TTC549 (cell line): Measurements from ENCODE around the gene BTN1A1.
"Not testable (repeated sequence)": the region's sequence is repeated elsewhere in the genome, so short reads cannot be mapped to it uniquely, and the experiment has no call there.

ENCODE experiments used
- FAIRE-seq: peaks from 2 replicates; lab custom pipeline; 2012; peaks lifted over from hg19 to GRCh38; lab: Jason Lieb, UNC

The BTN1A1 gene

GRCh38 chr6:26537160-26537845 is 37.2 kb downstream of the BTN1A1 start:
- FAIRE-seq, result no peak

- FAIRE-seq, result peak; percentile 54
Observed at GRCh38 chr6:26537846-26538571, 37.9 kb downstream of the BTN1A1 start, which contains the start of gene HMGN4. HMGN4 (plus strand) TSS chr6:26538366; CDS start chr6:26545207, 6,841 bp downstream.

DNA sequence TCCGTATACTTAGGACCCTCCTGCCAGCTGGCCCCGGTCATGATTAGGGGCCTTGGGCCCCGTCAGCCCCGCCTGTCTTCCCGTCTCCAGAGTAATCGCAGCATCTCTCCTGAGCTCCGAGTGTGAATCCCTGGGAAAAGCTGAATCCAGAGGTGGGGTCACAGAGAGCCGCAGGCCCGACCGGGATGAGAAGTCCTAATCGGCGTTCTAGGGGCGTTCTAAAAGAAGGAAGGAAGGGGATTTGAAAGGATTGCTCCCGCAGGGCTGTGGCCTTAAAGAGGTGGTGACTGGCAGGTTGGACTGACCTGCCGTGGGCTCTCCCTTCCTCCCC is 38.4 kb downstream of the BTN1A1 start:
- FAIRE-seq, result no peak

GRCh38 chr6:26539071-26539615 is 39.0 kb downstream of the BTN1A1 start:
- FAIRE-seq, result no peak

- no peak for FAIRE-seq
Observed at GRCh38 chr6:26541579-26541978, 41.5 kb downstream of the BTN1A1 start.

DNA sequence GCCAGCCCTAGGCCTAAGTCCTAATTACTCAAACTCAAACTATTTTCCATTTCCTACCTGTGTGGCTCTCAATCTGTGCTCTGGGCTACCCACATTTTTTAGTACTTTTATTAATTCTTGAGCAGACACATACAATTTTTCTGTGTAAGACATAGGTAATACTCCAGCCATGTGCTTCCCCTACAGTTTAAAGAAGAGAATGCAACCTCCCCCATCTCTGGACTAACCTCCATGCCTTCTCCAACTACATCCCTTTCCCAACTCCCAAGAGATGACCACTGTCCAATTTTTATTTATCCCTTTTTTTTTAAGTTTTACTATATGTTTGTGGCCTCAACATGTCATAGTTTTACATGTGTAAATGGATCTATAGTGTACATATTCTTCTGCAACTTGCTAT is 43.9 kb downstream of the BTN1A1 start:
- no peak for FAIRE-seq

DNA sequence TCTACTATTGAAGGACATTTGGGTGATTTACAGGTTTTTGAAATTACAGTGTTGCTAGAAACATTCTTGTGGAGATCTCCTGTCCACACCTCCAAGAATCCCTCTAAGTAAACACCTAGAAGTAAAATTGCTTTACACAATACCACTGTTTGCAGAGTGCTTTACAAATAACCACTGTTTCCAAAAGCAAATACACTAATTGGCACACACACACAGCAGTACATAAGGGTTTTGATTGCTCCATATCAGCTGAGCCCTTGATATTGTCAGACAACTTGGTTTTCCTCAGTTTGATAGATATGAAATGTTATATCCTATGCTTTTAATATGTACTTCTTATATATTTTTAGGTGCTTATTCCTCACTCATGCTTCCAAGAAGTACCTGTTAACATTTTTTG is 44.4 kb downstream of the BTN1A1 start:
- FAIRE-seq, result no peak

- no peak for FAIRE-seq
Observed at GRCh38 chr6:26545627-26546026, 45.5 kb downstream of the BTN1A1 start.

GRCh38 chr6:26547363-26547762 is 47.3 kb downstream of the BTN1A1 start:
- not testable (repeated sequence) for FAIRE-seq

- no peak for FAIRE-seq
Observed at GRCh38 chr6:26550250-26550993, 50.3 kb downstream of the BTN1A1 start.

DNA sequence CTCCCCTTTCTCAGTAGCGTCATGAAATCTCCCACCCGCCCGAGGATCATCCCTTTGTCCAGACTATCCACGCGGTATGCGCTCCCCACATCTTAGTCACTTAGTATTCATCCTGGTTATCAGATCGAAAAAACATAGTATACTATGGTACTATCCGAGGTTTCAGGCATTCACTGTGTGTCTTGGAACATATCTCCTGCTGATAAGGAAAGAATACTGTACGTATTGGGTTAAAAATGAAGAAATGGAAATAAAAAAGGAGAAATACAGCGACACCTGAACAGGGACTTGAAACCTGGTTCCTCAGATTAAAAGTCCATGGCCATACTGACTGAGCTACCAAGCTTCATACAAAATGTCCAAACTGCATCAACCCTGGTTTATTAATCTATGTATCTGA is 52.1 kb downstream of the BTN1A1 start:
- FAIRE-seq, result no peak

- no peak for FAIRE-seq
Observed at GRCh38 chr6:26552640-26553188, 52.6 kb downstream of the BTN1A1 start.

- FAIRE-seq, result no peak
Observed at GRCh38 chr6:26553264-26553634, 53.1 kb downstream of the BTN1A1 start.

GRCh38 chr6:26553635-26554446 is 53.7 kb downstream of the BTN1A1 start:
- FAIRE-seq, result peak; percentile 56

DNA sequence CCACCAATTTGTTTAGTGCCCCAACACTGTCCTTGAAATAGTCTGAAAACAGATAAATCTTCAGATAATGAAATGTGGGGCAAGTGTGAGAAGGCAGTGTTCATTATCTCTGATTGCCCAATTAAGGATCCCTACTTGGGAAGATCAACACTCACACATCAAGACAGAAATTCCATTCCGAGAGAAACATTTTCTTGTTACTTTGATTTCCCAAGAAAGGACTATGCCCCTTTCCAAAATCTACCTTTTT is 54.3 kb downstream of the BTN1A1 start:
- FAIRE-seq, result no peak

GRCh38 chr6:26554697-26555504 is 54.8 kb downstream of the BTN1A1 start:
- FAIRE-seq, result peak; percentile 17

DNA sequence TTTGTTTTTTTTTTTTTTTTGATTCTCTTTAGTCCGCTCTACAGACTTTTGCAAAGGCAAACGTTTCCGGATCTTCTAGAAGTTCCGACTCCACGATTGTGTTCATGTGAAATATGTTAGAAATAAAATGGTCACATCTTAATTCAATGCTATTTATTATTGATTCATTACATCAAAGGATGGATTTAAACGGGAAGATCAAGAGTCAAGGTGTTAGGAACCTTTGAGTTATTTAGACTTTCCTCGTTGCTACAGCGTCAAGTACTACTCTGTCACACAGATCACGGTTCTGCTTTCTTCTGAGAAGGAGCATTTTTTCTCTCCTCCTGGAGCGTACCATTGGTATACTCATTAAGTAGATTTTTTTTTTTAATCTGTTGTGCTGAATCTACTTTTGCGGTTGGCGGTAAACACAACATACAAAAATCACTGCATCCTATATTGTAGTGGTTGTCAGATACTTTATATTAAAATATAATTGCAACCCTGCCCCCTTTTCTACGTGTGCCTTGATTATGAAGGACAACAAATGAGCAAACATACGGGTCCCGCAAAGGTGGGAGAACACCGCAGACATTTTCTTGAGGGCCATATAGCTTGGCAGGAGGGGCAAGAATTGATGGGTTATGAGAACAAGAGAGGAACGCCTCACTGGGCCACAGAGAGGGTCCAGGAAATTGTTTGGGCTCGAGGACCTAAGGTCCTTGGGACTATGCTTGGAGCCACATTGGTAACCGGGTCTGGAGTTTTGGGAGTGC is 55.6 kb downstream of the BTN1A1 start:
- FAIRE-seq, result no peak

- peak; percentile 86 for FAIRE-seq
Observed at GRCh38 chr6:26556263-26557070, 56.4 kb downstream of the BTN1A1 start.
